H9 (cell line): ENCODE results near the gene ADI1. TPM values are rescaled to one million over a fixed set of nuclear protein-coding genes. Genes with fewer than 3 reads are reported as not detected.

Experiments
- DNase-seq: peaks from one replicate; pipeline ENCODE4 v3.0.0-alpha.2; 2017
- H2AFZ ChIP-seq: one replicate; pipeline ENCODE4 v1.6.1; 2013; ENCODE audit warnings: mild to moderate bottlenecking, low read length, control low read depth, moderate library complexity
- H2AK5ac ChIP-seq: 2 replicates; pipeline ENCODE4 v1.6.1; 2013; ENCODE audit warnings: low read length, control low read depth, mixed read lengths; ENCODE audit not compliant: insufficient read length
- H2BK120ac ChIP-seq: one replicate; pipeline ENCODE4 v1.6.1; 2013; ENCODE audit warnings: low read depth, mild to moderate bottlenecking, low read length, control low read depth, inconsistent platforms; ENCODE audit not compliant: poor library complexity, severe bottlenecking
- H2BK12ac ChIP-seq: 2 replicates; pipeline ENCODE4 v1.6.1; 2013; ENCODE audit warnings: low read length, control low read depth, mixed read lengths, low read depth; ENCODE audit not compliant: insufficient read length
- H2BK15ac ChIP-seq: 2 replicates; pipeline ENCODE4 v1.6.1; 2013; ENCODE audit warnings: low read depth, low read length, control low read depth
- H2BK20ac ChIP-seq: one replicate; pipeline ENCODE4 v1.6.1; 2013; ENCODE audit warnings: low read depth, mild to moderate bottlenecking, low read length, control low read depth, inconsistent platforms; ENCODE audit not compliant: poor library complexity, severe bottlenecking
- H2BK5ac ChIP-seq: 2 replicates; pipeline ENCODE4 v1.6.1; 2013; ENCODE audit warnings: low read length, control low read depth, mixed read lengths; ENCODE audit not compliant: insufficient read length
- H3K14ac ChIP-seq: 2 replicates; pipeline ENCODE4 v1.6.1; 2013; ENCODE audit warnings: low read length, control low read depth; ENCODE audit not compliant: insufficient read depth
- H3K18ac ChIP-seq: 2 replicates; pipeline ENCODE4 v1.6.1; 2013; ENCODE audit warnings: low read depth, mild to moderate bottlenecking, mixed read lengths, low read length, control low read depth; ENCODE audit not compliant: insufficient read length
- H3K23ac ChIP-seq: 2 replicates; pipeline ENCODE4 v1.6.1; 2013; ENCODE audit warnings: low read length, control low read depth, mixed read lengths, low read depth; ENCODE audit not compliant: insufficient read length
- H3K23me2 ChIP-seq: 2 replicates; pipeline ENCODE4 v1.6.1; 2013; ENCODE audit warnings: low read depth, mild to moderate bottlenecking, mixed read lengths, low read length, control low read depth; ENCODE audit not compliant: insufficient read length, poor library complexity, severe bottlenecking
- H3K27ac ChIP-seq: 2 replicates; pipeline ENCODE4 v1.5.1; 2013; ENCODE audit warnings: low read length, control low read depth, mixed read lengths, low read depth; ENCODE audit not compliant: insufficient read length
- H3K27me3 ChIP-seq: 2 replicates; pipeline ENCODE4 v1.6.1; 2013; ENCODE audit warnings: low read length, control low read depth, inconsistent platforms; ENCODE audit not compliant: insufficient read depth
- H3K4ac ChIP-seq: 2 replicates; pipeline ENCODE4 v1.6.1; 2013; ENCODE audit warnings: low read depth, mild to moderate bottlenecking, control low read depth, inconsistent platforms, low read length, moderate library complexity
- H3K4me1 ChIP-seq: 2 replicates; pipeline ENCODE4 v1.6.1; 2013; ENCODE audit warnings: low read length, control low read depth, inconsistent platforms; ENCODE audit not compliant: insufficient read depth
- H3K4me2 ChIP-seq: 2 replicates; pipeline ENCODE4 v1.6.1; 2013; ENCODE audit warnings: low read length, control low read depth, mixed read lengths; ENCODE audit not compliant: insufficient read length, insufficient read depth
- H3K56ac ChIP-seq: 2 replicates; pipeline ENCODE4 v1.6.1; 2013; ENCODE audit warnings: low read depth, mild to moderate bottlenecking, mixed read lengths, low read length, control low read depth; ENCODE audit not compliant: insufficient read length
- H3K79me1 ChIP-seq: 2 replicates; pipeline ENCODE4 v1.6.1; 2013; ENCODE audit warnings: low read depth, mild to moderate bottlenecking, moderate library complexity, low read length, control low read depth, inconsistent platforms; ENCODE audit not compliant: insufficient read depth, poor library complexity, severe bottlenecking
- H3K79me2 ChIP-seq: 2 replicates; pipeline ENCODE4 v1.6.1; 2013; ENCODE audit warnings: low read length, control low read depth, inconsistent platforms; ENCODE audit not compliant: insufficient read depth
- H3K9ac ChIP-seq: 2 replicates; pipeline ENCODE4 v1.6.1; 2013; ENCODE audit warnings: low read length, control low read depth, mixed read lengths; ENCODE audit not compliant: insufficient read length; ENCODE audit errors: extremely low read depth
- H3K9me3 ChIP-seq: one replicate; pipeline ENCODE4 v1.6.1; 2013; ENCODE audit warnings: low read depth, low read length, inconsistent platforms; ENCODE audit not compliant: control insufficient read depth
- H3T11ph ChIP-seq: one replicate; pipeline ENCODE4 v1.6.1; 2013; ENCODE audit warnings: mild to moderate bottlenecking, low read length, control low read depth, inconsistent platforms
- H4K20me1 ChIP-seq: one replicate; pipeline ENCODE4 v1.6.1; 2013; ENCODE audit not compliant: control insufficient read depth, insufficient read length, insufficient read depth
- H4K5ac ChIP-seq: 2 replicates; pipeline ENCODE4 v1.6.1; 2013; ENCODE audit warnings: low read depth, mild to moderate bottlenecking, mixed read lengths, low read length, control low read depth; ENCODE audit not compliant: insufficient read length
- H4K8ac ChIP-seq: replicated peaks from 2 replicates; pipeline ENCODE4 v1.6.1; 2013; ENCODE audit warnings: low read length, control low read depth, mixed read lengths, low read depth; ENCODE audit not compliant: insufficient read length
- H4K91ac ChIP-seq: 2 replicates; pipeline ENCODE4 v1.6.1; 2013; ENCODE audit warnings: low read depth, mild to moderate bottlenecking, moderate library complexity, mixed read lengths, low read length, control low read depth; ENCODE audit not compliant: insufficient read length
- H3K27ac Mint-ChIP-seq, 3 experiments: 2 replicates in 2 of 3; 3 replicates in 1 of 3; pipeline ENCODE4 v1.8.0; 2020 to 2021; ENCODE audit warnings: mixed read lengths in 3 of 3, mild to moderate bottlenecking in 1 of 3, moderate library complexity in 1 of 3
- H3K27me3 Mint-ChIP-seq: 2 replicates; pipeline ENCODE4 v1.8.0; 2021; ENCODE audit warnings: low read depth, mild to moderate bottlenecking, moderate library complexity, mixed read lengths
- H3K36me3 Mint-ChIP-seq, 3 experiments: 2 replicates in 2 of 3; 3 replicates in 1 of 3; pipeline ENCODE4 v1.8.0; 2020 to 2021; ENCODE audit warnings: low read depth in 3 of 3, mixed read lengths in 3 of 3; ENCODE audit not compliant: insufficient read depth in 1 of 3
- H3K4me1 Mint-ChIP-seq, 2 experiments: 2 replicates each; pipeline ENCODE4 v1.8.0; 2020; ENCODE audit warnings: mixed read lengths in 2 of 2
- H3K4me3 Mint-ChIP-seq, 2 experiments: 2 replicates in 1 of 2; 3 replicates in 1 of 2; pipeline ENCODE4 v1.8.0; 2020 to 2021; ENCODE audit warnings: mild to moderate bottlenecking in 2 of 2, mixed read lengths in 2 of 2, moderate library complexity in 1 of 2
- H3K9me3 Mint-ChIP-seq, 2 experiments: 2 replicates in 1 of 2; 3 replicates in 1 of 2; pipeline ENCODE4 v1.8.0; 2020; ENCODE audit warnings: mild to moderate bottlenecking in 2 of 2, mixed read lengths in 2 of 2, moderate library complexity in 1 of 2
- CTCF ChIP-seq: fragments of 200-600 bp; sonication (generic); conservative IDR thresholded peaks from 3 replicates; pipeline ENCODE4 v1.8.0; 2021; ENCODE audit warnings: antibody characterized with exemption, mild to moderate bottlenecking
- WGBS: extraction: QIAGEN DNeasy Blood & Tissue Kit; methylation state at CpG from one replicate; pipeline ENCODE4 v1.1.7; 2013; ENCODE audit warnings: missing lambda C conversion rate, low lambda C conversion rate, mixed read lengths; ENCODE audit not compliant: insufficient read length; ENCODE audit errors: extremely low coverage; 5-methylcytosine and 5-hydroxymethylcytosine counted together
- total RNA-seq: library from RNA; stranded (reverse); gene quantifications from 2 replicates; pipeline ENCODE4 v1.2.1, GENCODE V29; 2021

The ADI1 gene
- total RNA-seq, 1 experiment from 2014 or later = 23.4 TPM

GRCh38 chr2:3458396-3459184 is 60.7 kb downstream of the ADI1 start:
- Mint-ChIP-seq H3K4me3 (no peak overlapping the region), H3K9me3 (no peaks in the 10 kb centered on the region), H3K4me1 (peaks cover 18 to 31% of the 10 kb centered on the region in 2 experiments), H3K27me3 (no peaks in the 10 kb centered on the region), H3K36me3 (peaks cover 15 to 26% (median 24%) of the 10 kb centered on the region in 3 experiments), H3K27ac (peak overlapping the region in 2 of 3 experiments; percentile 51 to 88; a peak in 4 of 7 replicates)
- Histone ChIP-seq H4K5ac (no peak overlapping the region), H3K4me1 (no peaks in the 10 kb centered on the region), H3K9me3 (no peaks in the 10 kb centered on the region), H2BK12ac (no peak overlapping the region), H2BK20ac (no peak overlapping the region), H3K27me3 (no peaks in the 10 kb centered on the region), H4K8ac (no peak overlapping the region), H3K23me2 (no peaks in the 10 kb centered on the region), H3K23ac (no peak overlapping the region), H4K20me1 (no peaks in the 10 kb centered on the region), H4K91ac (no peak overlapping the region), H3K4ac (no peak overlapping the region), H3K56ac (no peak overlapping the region), H3K27ac (no peak overlapping the region), H2BK120ac (no peak overlapping the region), H3K4me2 (no peak overlapping the region), H2BK5ac (no peak overlapping the region), H3K79me1 (no peaks in the 10 kb centered on the region), H3K18ac (no peak overlapping the region), H2AK5ac (no peak overlapping the region), H2BK15ac (no peak overlapping the region), H2AFZ (no peak overlapping the region), H3K9ac (no peak overlapping the region), H3T11ph (no peak overlapping the region), H3K79me2 (no peaks in the 10 kb centered on the region), H3K14ac (no peak overlapping the region)
- no CpG with 5 or more reads among the region's 10 CpGs for WGBS
- no peak for TF ChIP-seq CTCF
- peak; percentile 10 for DNase-seq
